Thoracic aorta (tissue), 2 donors: ENCODE measurements around the gene GRB7. TPM values are rescaled to one million over a fixed set of nuclear protein-coding genes. Genes with fewer than 3 reads are reported as not detected.
A peak's percentile ranks its signal among the peaks of the same experiment; 100 is the strongest.

Experiments
- ATAC-seq: fragments of 150-250 bp; one replicate; pipeline ENCODE4 v1.8.0; 2017; ENCODE audit warnings: low read depth; ENCODE audit not compliant: insufficient number of reproducible peaks, low FRiP score
- DNase-seq: peaks from one replicate; pipeline ENCODE4 v3.0.0-alpha.2; 2020; ENCODE audit warnings: low spot score
- H3K27ac ChIP-seq, 2 donors: fragments of 200-600 bp; sonication (generic); 1 replicate in 1 of 2; 2 replicates in 1 of 2; pipeline ENCODE4 v1.5.1; 2016; ENCODE audit warnings: mild to moderate bottlenecking in 2 of 2, moderate library complexity in 2 of 2
- H3K27me3 ChIP-seq: fragments of 200-600 bp; sonication (generic); replicated peaks from 2 replicates; pipeline ENCODE4 v1.6.0; 2016; ENCODE audit warnings: mild to moderate bottlenecking; ENCODE audit not compliant: insufficient read depth
- H3K36me3 ChIP-seq: fragments of 200-600 bp; sonication (generic); one replicate; pipeline ENCODE4 v1.5.1; 2016
- H3K4me1 ChIP-seq, 2 donors: fragments of 200-600 bp; sonication (generic); 1 replicate in 1 of 2; 2 replicates in 1 of 2; pipeline versions ENCODE4 v1.5.1 to v1.6.0; 2016; ENCODE audit warnings: low read depth in 2 of 2, mild to moderate bottlenecking in 1 of 2; ENCODE audit not compliant: control insufficient read depth in 1 of 2
- H3K4me3 ChIP-seq: fragments of 200-600 bp; sonication (generic); 2 replicates; pipeline ENCODE4 v1.5.1; 2016; ENCODE audit warnings: mild to moderate bottlenecking
- H3K9me3 ChIP-seq: fragments of 200-600 bp; sonication (generic); 2 replicates; pipeline ENCODE4 v1.5.1; 2016
- CTCF ChIP-seq: fragments of 200-600 bp; sonication (generic); IDR thresholded peaks from one replicate; pipeline ENCODE4 v1.5.1; 2019; ENCODE audit warnings: antibody characterized with exemption
- total RNA-seq, 2 donors: library from RNA; depleted of rRNA; stranded (reverse); fragments of >200 nt; gene quantifications; one replicate each; pipeline versions ENCODE4 v1.1.0 to v1.2.3, GENCODE V29; 2016

Gene GRB7
- total RNA-seq, 2 donors from 2014 or later: 0.85 to 1.4 TPM

GRCh38 chr17:39716073-39716818 is 21.5 kb upstream of the GRB7 start:
- no peak for DNase-seq
- Histone ChIP-seq H3K4me3 (no peak overlapping the region), H3K27me3 (no peaks in the 10 kb centered on the region), H3K27ac (peak overlapping the region in 1 of 2 donors; percentile 10), H3K9me3 (no peaks in the 10 kb centered on the region), H3K4me1 (no peaks in the 10 kb centered on the region), H3K36me3 (peaks cover 86% of the 10 kb centered on the region)
- no peak for ATAC-seq
- no peak for TF ChIP-seq CTCF

GRCh38 chr17:39716879-39717536 is 20.7 kb upstream of the GRB7 start:
- TF ChIP-seq CTCF: no peak
- Histone ChIP-seq H3K4me3 (no peak overlapping the region), H3K9me3 (no peaks in the 10 kb centered on the region), H3K36me3 (peaks cover 81% of the 10 kb centered on the region), H3K27ac (peak overlapping the region in 1 of 2 donors; percentile 10), H3K4me1 (no peaks in the 10 kb centered on the region), H3K27me3 (no peaks in the 10 kb centered on the region)
- no peak for ATAC-seq
- no peak for DNase-seq

- DNase-seq: no peak
- no peak for TF ChIP-seq CTCF
- no peaks in the 10 kb centered on the region for H3K27me3 ChIP-seq
- H3K36me3 ChIP-seq: peaks cover 80% of the 10 kb centered on the region
- H3K9me3 ChIP-seq: no peaks in the 10 kb centered on the region
- no peak for ATAC-seq
- no peak overlapping the region for H3K27ac ChIP-seq
- H3K4me3 ChIP-seq: no peak overlapping the region
- no peaks in the 10 kb centered on the region for H3K4me1 ChIP-seq
Observed at GRCh38 chr17:39717660-39718059, 20.1 kb upstream of the GRB7 start.

GRCh38 chr17:39719563-39720355 is 18.0 kb upstream of the GRB7 start:
- ATAC-seq (no peak), DNase-seq (no peak)
- Histone ChIP-seq H3K27ac (no peak overlapping the region), H3K4me1 (no peaks in the 10 kb centered on the region), H3K4me3 (no peak overlapping the region), H3K9me3 (no peaks in the 10 kb centered on the region), H3K27me3 (no peaks in the 10 kb centered on the region), H3K36me3 (peaks cover 60% of the 10 kb centered on the region)
- TF ChIP-seq CTCF: no peak

GRCh38 chr17:39722104-39722503 is 15.6 kb upstream of the GRB7 start:
- no peaks in the 10 kb centered on the region for H3K4me1 ChIP-seq
- no peaks in the 10 kb centered on the region for H3K9me3 ChIP-seq
- DNase-seq (no peak), ATAC-seq (no peak)
- H3K27ac ChIP-seq: no peak overlapping the region
- TF ChIP-seq CTCF: no peak
- H3K36me3 ChIP-seq: peaks cover 51% of the 10 kb centered on the region
- no peaks in the 10 kb centered on the region for H3K27me3 ChIP-seq
- no peak overlapping the region for H3K4me3 ChIP-seq
